Measurements from ENCODE around the gene LRRC30. TPM values are rescaled to one million over a fixed set of nuclear protein-coding genes. Genes with fewer than 3 reads are reported as not detected.

Gene LRRC30
- total RNA-seq, 1 donor, result not detected

GRCh38 chr18:7234956-7235355 lies 4.1 kb downstream of the LRRC30 start:
- no peak for TF ChIP-seq CTCF (IDR thresholded peaks at IDR 0.05; ENCODE audit: insufficient read depth, low read length)
- no peak overlapping the region for H3K4me3 ChIP-seq (ENCODE audit: low read depth, low read length)
- DNase-seq (ENCODE audit: low read depth), result no peak

- no peak overlapping the region for H3K4me3 ChIP-seq (ENCODE audit: low read depth, low read length)
- DNase-seq (ENCODE audit: low read depth), result no peak
- no peak for TF ChIP-seq CTCF (IDR thresholded peaks at IDR 0.05; ENCODE audit: insufficient read depth, low read length)
Measured at GRCh38 chr18:7236072-7236471, 5.2 kb downstream of the LRRC30 start.

- no peak overlapping the region for H3K4me3 ChIP-seq (ENCODE audit: low read depth, low read length)
- no peak for TF ChIP-seq CTCF (IDR thresholded peaks at IDR 0.05; ENCODE audit: insufficient read depth, low read length)
- no peak for DNase-seq (ENCODE audit: low read depth)
Measured at GRCh38 chr18:7236933-7237332, 6.0 kb downstream of the LRRC30 start.

GRCh38 chr18:7237673-7238272 lies 6.9 kb downstream of the LRRC30 start:
- H3K4me3 ChIP-seq (ENCODE audit: low read depth, low read length), result no peak overlapping the region
- no peak for DNase-seq (ENCODE audit: low read depth)
- TF ChIP-seq CTCF (IDR thresholded peaks at IDR 0.05; ENCODE audit: insufficient read depth, low read length), result no peak

GRCh38 chr18:7242926-7243325 lies 12.0 kb downstream of the LRRC30 start:
- H3K4me3 ChIP-seq (ENCODE audit: low read depth, low read length), result no peak overlapping the region
- no peak for DNase-seq (ENCODE audit: low read depth)
- TF ChIP-seq CTCF (IDR thresholded peaks at IDR 0.05; ENCODE audit: insufficient read depth, low read length), result no peak

- TF ChIP-seq CTCF (IDR thresholded peaks at IDR 0.05; ENCODE audit: insufficient read depth, low read length), result no peak
- DNase-seq (ENCODE audit: low read depth), result no peak
Measured at GRCh38 chr18:7248877-7249276, 18.0 kb downstream of the LRRC30 start.

GRCh38 chr18:7254163-7254562 lies 23.3 kb downstream of the LRRC30 start:
- no peak for TF ChIP-seq CTCF (IDR thresholded peaks at IDR 0.05; ENCODE audit: insufficient read depth, low read length)
- no peak overlapping the region for H3K4me3 ChIP-seq (ENCODE audit: low read depth, low read length)
- no peak for DNase-seq (ENCODE audit: low read depth)

More at GRCh38 chr18:7248877-7249276, 18.0 kb downstream of the LRRC30 start:
- no peak overlapping the region for H3K4me3 ChIP-seq (ENCODE audit: low read depth, low read length)
